Tibial artery (tissue), 4 donors: Measurements from ENCODE around the gene ABCG1.
"Not testable (repeated sequence)": the region's sequence is repeated elsewhere in the genome, so short reads cannot be mapped to it uniquely, and the experiment has no call there.

ENCODE experiments used
- DNase-seq, 2 donors: peaks; one replicate each; pipeline ENCODE4 v3.0.0-alpha.2; 2019
- H3K27ac ChIP-seq, 2 donors: fragments of 200-600 bp; sonication (generic) in 1 of 2; 1 replicate in 1 of 2; 2 replicates in 1 of 2; pipeline ENCODE4 v1.5.1; 2018 to 2019; ENCODE audit warnings: mild to moderate bottlenecking in 1 of 2
- H3K27me3 ChIP-seq, 2 donors: fragments of 200-600 bp; sonication (generic) in 1 of 2; one replicate each; pipeline versions ENCODE4 v1.5.1 to v1.6.0; 2016 to 2019
- H3K36me3 ChIP-seq, 3 donors: fragments of 200-600 bp; sonication (generic) in 2 of 3; one replicate each; pipeline ENCODE4 v1.5.1; 2016 to 2019; ENCODE audit warnings: mild to moderate bottlenecking in 2 of 3
- H3K4me1 ChIP-seq, 4 donors: fragments of 200-600 bp; sonication (generic) in 2 of 4; 1 replicate in 3 of 4; 2 replicates in 1 of 4; pipeline ENCODE4 v1.5.1; 2016 to 2019
- H3K4me3 ChIP-seq, 2 donors: fragments of 200-600 bp; sonication (generic) in 1 of 2; 1 replicate in 1 of 2; 2 replicates in 1 of 2; pipeline ENCODE4 v1.5.1; 2018 to 2019; ENCODE audit warnings: mild to moderate bottlenecking in 2 of 2
- H3K9me3 ChIP-seq, 3 donors: fragments of 200-600 bp; sonication (generic) in 1 of 3; one replicate each; pipeline ENCODE4 v1.5.1; 2016 to 2019
- intact Hi-C: fragments of 100-400 bp; cut with DNase I; formaldehyde crosslinking; loops from one replicate; pipeline ENCODE4 v1.15.0; 2023; ENCODE audit warnings: low total_unique reads
- TF ChIP-seq, protein P1 (sequence below), 2 experiments: fragments of 200-600 bp in 1 of 2; fragments of 450-650 bp in 1 of 2; IDR thresholded peaks; one replicate each; pipeline ENCODE4 v1.5.1; 2017 to 2019; ENCODE audit warnings: antibody characterized with exemption in 2 of 2, mild to moderate bottlenecking in 1 of 2, moderate library complexity in 1 of 2

ABCG1 gene

DNA sequence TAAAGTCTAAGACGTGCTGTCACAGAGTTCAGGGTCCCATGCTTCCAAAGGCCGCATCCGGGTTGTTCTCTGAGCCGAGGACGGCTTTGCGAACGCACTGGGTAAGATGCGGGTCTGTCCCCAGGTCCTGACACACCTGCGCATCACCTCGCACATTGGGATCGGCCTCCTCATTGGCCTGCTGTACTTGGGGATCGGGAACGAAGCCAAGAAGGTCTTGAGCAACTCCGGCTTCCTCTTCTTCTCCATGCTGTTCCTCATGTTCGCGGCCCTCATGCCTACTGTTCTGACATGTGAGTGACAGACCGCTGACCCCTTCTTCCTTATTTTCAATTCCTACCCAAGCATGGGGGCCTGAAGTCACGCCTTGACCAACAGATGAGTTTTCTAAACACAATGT lies 71.0 kb downstream of the ABCG1 start:
- TF ChIP-seq, protein P1, sequence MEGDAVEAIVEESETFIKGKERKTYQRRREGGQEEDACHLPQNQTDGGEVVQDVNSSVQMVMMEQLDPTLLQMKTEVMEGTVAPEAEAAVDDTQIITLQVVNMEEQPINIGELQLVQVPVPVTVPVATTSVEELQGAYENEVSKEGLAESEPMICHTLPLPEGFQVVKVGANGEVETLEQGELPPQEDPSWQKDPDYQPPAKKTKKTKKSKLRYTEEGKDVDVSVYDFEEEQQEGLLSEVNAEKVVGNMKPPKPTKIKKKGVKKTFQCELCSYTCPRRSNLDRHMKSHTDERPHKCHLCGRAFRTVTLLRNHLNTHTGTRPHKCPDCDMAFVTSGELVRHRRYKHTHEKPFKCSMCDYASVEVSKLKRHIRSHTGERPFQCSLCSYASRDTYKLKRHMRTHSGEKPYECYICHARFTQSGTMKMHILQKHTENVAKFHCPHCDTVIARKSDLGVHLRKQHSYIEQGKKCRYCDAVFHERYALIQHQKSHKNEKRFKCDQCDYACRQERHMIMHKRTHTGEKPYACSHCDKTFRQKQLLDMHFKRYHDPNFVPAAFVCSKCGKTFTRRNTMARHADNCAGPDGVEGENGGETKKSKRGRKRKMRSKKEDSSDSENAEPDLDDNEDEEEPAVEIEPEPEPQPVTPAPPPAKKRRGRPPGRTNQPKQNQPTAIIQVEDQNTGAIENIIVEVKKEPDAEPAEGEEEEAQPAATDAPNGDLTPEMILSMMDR (IDR thresholded peaks at IDR 0.05) = no peak
- Histone ChIP-seq H3K36me3 (peaks cover 0 to 58% (median 4%) of the 10 kb centered on the region in 3 donors), H3K27ac (no peak overlapping the region), H3K27me3 (peaks cover 0 to 11% of the 10 kb centered on the region in 2 donors), H3K4me3 (no peak overlapping the region), H3K9me3 (no peaks in the 10 kb centered on the region), H3K4me1 (no peaks in the 10 kb centered on the region)
- intact Hi-C loops = no loop called here
- peak; percentile 67 to 78 for DNase-seq

DNA sequence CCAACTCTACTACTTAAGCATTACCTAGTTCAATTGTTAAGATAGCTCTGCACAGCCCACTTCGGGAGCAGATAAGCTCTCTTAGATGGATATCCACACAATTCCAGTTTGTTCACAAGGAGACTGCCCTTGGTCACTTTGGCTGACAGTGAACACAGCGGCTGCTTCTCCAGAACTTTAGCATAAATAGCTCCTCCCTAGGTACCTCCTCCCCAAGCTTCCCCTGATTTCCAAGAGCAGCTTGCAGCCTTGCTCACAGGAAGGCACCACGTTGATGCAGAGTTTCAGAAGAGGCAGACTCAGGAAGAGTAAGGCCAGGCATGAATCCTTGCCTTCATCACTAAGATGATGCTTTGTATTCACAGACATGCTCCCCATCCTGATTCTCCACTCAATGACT lies 71.6 kb downstream of the ABCG1 start:
- H3K27ac ChIP-seq = no peak overlapping the region

GRCh38 chr21:42291003-42291750 lies 72.2 kb downstream of the ABCG1 start:
- peaks cover 0 to 53% (median 4%) of the 10 kb centered on the region in 3 donors for H3K36me3 ChIP-seq
- H3K4me1 ChIP-seq = no peaks in the 10 kb centered on the region
- TF ChIP-seq, protein P1 (IDR thresholded peaks at IDR 0.05) = no peak
- no peak overlapping the region for H3K27ac ChIP-seq
- no peak for DNase-seq
- H3K9me3 ChIP-seq = no peaks in the 10 kb centered on the region
- peaks cover 0 to 11% of the 10 kb centered on the region in 2 donors for H3K27me3 ChIP-seq
- intact Hi-C loops = no loop called here
- no peak overlapping the region for H3K4me3 ChIP-seq

More for the DNA sequence above, 71.6 kb downstream of the ABCG1 start:
- Histone ChIP-seq H3K36me3 (peaks cover 0 to 58% (median 4%) of the 10 kb centered on the region in 3 donors), H3K4me1 (no peaks in the 10 kb centered on the region), H3K9me3 (no peaks in the 10 kb centered on the region), H3K4me3 (no peak overlapping the region), H3K27me3 (peaks cover 0 to 11% of the 10 kb centered on the region in 2 donors)
- TF ChIP-seq, protein P1 (IDR thresholded peaks at IDR 0.05) = no peak
- intact Hi-C loops = no loop called here
- no peak for DNase-seq

DNA sequence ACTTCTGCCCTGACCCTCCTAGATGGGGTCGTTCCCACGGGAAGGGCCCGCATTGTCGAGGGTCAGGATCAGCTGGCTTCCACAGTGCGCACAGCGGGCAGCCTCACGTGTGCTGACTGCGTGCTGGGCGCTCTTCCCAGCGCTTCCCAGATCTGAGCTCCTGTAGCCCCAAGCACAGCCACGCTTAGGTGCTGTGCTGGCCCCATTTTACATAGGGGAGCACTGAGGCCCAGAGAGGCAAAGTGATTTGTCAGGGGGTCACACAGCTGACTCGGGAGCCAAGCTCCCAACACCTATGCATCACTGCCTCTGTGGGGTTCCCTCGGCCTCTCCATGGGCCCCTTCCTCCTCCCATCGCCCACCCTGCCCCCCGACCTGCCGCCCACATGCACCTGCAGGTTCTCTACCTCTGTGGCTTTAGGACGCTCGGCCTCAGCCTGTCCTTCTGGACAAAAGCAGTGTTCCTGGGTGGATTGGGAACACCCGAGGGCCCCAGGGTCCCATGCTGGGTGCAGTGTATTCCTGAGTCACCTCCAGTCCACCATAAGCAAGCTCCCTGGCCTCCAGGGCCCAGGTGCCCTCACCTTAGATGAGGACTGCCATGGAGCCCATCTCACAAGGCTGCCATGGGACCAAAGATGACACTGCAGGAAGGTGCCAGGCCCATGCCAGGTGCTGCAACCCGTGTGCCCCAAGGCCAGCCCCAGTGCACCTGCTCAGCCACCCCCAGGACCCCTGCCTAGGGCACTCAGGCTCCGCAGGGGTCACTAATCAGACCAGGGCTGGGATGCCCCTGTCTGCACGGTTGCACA lies 73.0 kb downstream of the ABCG1 start:
- H3K4me3 ChIP-seq = no peak overlapping the region
- intact Hi-C loops = no loop called here
- TF ChIP-seq, protein P1 (IDR thresholded peaks at IDR 0.05) = no peak
- H3K36me3 ChIP-seq = peaks cover 0 to 57% (median 4%) of the 10 kb centered on the region in 3 donors
- no peaks in the 10 kb centered on the region for H3K4me1 ChIP-seq
- H3K9me3 ChIP-seq = no peaks in the 10 kb centered on the region
- no peak overlapping the region for H3K27ac ChIP-seq
- peaks cover 0 to 11% of the 10 kb centered on the region in 2 donors for H3K27me3 ChIP-seq
- no peak for DNase-seq

GRCh38 chr21:42292563-42293142 lies 73.7 kb downstream of the ABCG1 start:
- H3K4me1 ChIP-seq, H3K4me3 ChIP-seq, intact Hi-C loops, H3K9me3 ChIP-seq, H3K27ac ChIP-seq, DNase-seq: not testable (repeated sequence)
- Histone ChIP-seq H3K36me3 (peaks cover 0 to 57% (median 4%) of the 10 kb centered on the region in 3 donors), H3K27me3 (peaks cover 0 to 11% of the 10 kb centered on the region in 2 donors)
